Measurements from ENCODE around the gene CHID1. TPM values are rescaled to one million over a fixed set of nuclear protein-coding genes. Genes with fewer than 3 reads are reported as not detected.

The CHID1 gene
- total RNA-seq, 1 donor from 2014 or later, result 88.3 TPM

DNA sequence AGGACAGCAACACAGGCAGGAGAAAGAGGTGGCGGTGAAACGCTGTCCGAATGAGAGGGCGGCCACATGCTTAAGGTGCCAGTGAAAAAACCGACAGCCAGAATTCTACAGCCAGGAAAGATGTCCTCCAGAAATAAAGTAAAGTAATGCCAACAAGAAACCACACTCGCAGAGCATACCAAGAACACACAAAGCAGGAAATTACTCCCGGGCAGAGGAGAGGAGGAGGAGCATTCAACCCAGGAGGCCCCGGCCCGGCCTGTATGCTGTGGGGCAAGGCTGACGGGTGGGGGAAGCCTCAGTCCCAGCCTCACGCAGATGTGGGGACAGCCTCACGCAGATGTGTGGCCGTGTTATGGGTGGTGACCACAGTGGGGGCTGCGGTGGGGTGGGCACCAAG, 28.0 kb downstream of the CHID1 start:
- peaks cover 22% of the 10 kb centered on the region for H3K36me3 Mint-ChIP-seq

GRCh38 chr11:880447-880846, 30.2 kb downstream of the CHID1 start:
- Mint-ChIP-seq H3K27ac (no peak overlapping the region), H3K4me1 (no peaks in the 10 kb centered on the region), H3K4me3 (no peak overlapping the region), H3K27me3 (ENCODE audit: low read depth) (no peaks in the 10 kb centered on the region), H3K9me3 (no peaks in the 10 kb centered on the region), H3K36me3 (peaks cover 23% of the 10 kb centered on the region)
- no peak for TF ChIP-seq CTCF (IDR thresholded peaks at IDR 0.05; ENCODE audit: unreplicated experiment)
- no peak for DNase-seq (ENCODE audit: low spot score in 2 of 2, unreplicated experiment in 2 of 2)

More for the DNA sequence above, 28.0 kb downstream of the CHID1 start:
- Mint-ChIP-seq H3K9me3 (no peaks in the 10 kb centered on the region), H3K4me3 (no peak overlapping the region), H3K27me3 (ENCODE audit: low read depth) (no peaks in the 10 kb centered on the region), H3K27ac (no peak overlapping the region), H3K4me1 (no peaks in the 10 kb centered on the region)
- no peak for TF ChIP-seq CTCF (IDR thresholded peaks at IDR 0.05; ENCODE audit: unreplicated experiment)
- DNase-seq (ENCODE audit: low spot score in 2 of 2, unreplicated experiment in 2 of 2), result no peak

DNA sequence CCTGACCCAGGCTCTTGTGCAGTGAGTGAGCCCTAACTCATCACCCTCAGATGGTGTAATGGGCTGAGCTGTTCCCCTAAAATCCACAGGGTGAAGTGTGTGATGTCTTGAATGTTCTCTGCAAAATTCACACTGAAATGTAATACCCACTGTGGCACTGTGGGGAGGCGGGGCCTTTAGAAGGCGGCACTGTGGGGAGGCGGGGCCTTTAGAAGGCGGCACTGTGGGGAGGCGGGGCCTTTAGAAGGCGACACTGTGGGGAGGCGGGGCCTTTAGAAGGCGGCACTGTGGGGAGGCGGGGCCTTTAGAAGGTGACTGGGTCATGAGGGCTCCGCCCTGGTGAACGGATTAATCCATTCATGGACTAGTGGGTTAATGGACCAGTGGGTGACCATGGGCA, 33.0 kb downstream of the CHID1 start:
- H3K27ac Mint-ChIP-seq, result no peak overlapping the region
- no peak overlapping the region for H3K4me3 Mint-ChIP-seq
- no peaks in the 10 kb centered on the region for H3K4me1 Mint-ChIP-seq
- no peaks in the 10 kb centered on the region for H3K9me3 Mint-ChIP-seq
- H3K36me3 Mint-ChIP-seq, result peaks cover 32% of the 10 kb centered on the region
- no peak for DNase-seq (ENCODE audit: low spot score in 2 of 2, unreplicated experiment in 2 of 2)
- no peak for TF ChIP-seq CTCF (IDR thresholded peaks at IDR 0.05; ENCODE audit: unreplicated experiment)
- H3K27me3 Mint-ChIP-seq (ENCODE audit: low read depth), result no peaks in the 10 kb centered on the region

DNA sequence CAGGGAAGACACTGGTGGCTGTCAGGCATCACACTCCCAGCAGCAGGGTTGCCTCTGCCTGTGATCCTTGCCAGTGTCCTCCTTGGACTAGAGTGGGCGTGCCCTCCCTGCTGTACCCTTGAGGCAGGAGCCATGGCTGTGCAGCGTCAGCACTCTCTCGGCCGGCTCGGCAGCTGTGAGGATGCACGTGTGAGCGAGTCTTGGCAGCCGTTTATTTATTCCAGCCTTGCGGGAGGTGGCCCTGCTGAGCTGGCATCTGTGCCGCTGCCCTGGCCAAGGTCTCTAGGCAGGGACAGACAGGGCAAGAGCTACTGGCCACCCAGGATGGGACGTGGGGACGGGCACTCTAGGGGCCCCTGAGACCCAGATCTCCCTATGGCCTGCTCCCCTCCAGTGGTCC, 34.1 kb downstream of the CHID1 start:
- H3K4me1 Mint-ChIP-seq, result no peaks in the 10 kb centered on the region
- no peak for TF ChIP-seq CTCF (IDR thresholded peaks at IDR 0.05; ENCODE audit: unreplicated experiment)
- no peak overlapping the region for H3K27ac Mint-ChIP-seq
- H3K36me3 Mint-ChIP-seq, result peaks cover 26% of the 10 kb centered on the region
- no peak overlapping the region for H3K4me3 Mint-ChIP-seq
- H3K9me3 Mint-ChIP-seq, result no peaks in the 10 kb centered on the region
- no peak for DNase-seq (ENCODE audit: low spot score in 2 of 2, unreplicated experiment in 2 of 2)
- H3K27me3 Mint-ChIP-seq (ENCODE audit: low read depth), result no peaks in the 10 kb centered on the region

DNA sequence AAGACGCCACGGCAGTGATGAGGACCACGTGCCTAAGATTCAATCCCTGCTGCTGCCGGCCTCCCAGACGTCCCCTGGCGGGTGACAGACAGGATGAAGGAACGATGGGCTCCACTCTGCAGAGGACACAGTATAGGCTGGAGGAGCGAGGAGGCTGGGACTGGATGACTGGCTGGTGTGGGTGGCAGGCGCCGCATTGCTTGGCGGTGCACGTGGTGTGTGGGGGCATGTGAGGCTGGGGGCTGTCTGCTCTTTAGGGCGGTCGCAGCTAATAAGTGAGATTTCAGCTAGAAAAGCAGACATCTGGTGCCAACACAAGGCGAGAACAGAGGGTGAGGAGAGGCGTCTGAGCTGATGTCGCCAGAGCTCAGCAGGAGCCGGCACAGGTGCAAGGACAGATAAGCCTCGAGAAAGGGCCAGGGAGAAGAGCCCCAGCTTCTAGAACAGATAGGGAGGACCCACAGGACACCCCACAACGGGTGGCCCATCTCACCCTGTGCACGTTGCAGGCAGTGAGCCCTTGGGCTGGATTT, 34.8 kb downstream of the CHID1 start:
- no peak for TF ChIP-seq CTCF (IDR thresholded peaks at IDR 0.05; ENCODE audit: unreplicated experiment)
- Mint-ChIP-seq H3K4me3 (no peak overlapping the region), H3K9me3 (no peaks in the 10 kb centered on the region), H3K36me3 (peaks cover 23% of the 10 kb centered on the region), H3K4me1 (no peaks in the 10 kb centered on the region), H3K27ac (no peak overlapping the region), H3K27me3 (ENCODE audit: low read depth) (no peaks in the 10 kb centered on the region)
- no peak for DNase-seq (ENCODE audit: low spot score in 2 of 2, unreplicated experiment in 2 of 2)

GRCh38 chr11:875203-875602, 35.4 kb downstream of the CHID1 start:
- H3K9me3 Mint-ChIP-seq, result no peaks in the 10 kb centered on the region
- H3K27ac Mint-ChIP-seq, result no peak overlapping the region
- no peak for DNase-seq (ENCODE audit: low spot score in 2 of 2, unreplicated experiment in 2 of 2)
- H3K36me3 Mint-ChIP-seq, result peaks cover 20% of the 10 kb centered on the region
- no peaks in the 10 kb centered on the region for H3K4me1 Mint-ChIP-seq
- H3K27me3 Mint-ChIP-seq (ENCODE audit: low read depth), result no peaks in the 10 kb centered on the region
- TF ChIP-seq CTCF (IDR thresholded peaks at IDR 0.05; ENCODE audit: unreplicated experiment), result no peak
- no peak overlapping the region for H3K4me3 Mint-ChIP-seq
